GM23248 (cell line): ENCODE results near the gene TMEM235.

Source experiments
- EZH2 ChIP-seq: fragments of 200-600 bp; sonication (generic); IDR thresholded peaks from 2 replicates; pipeline ENCODE4 v1.6.1; 2018; ENCODE audit warnings: antibody characterized with exemption, mild to moderate bottlenecking; ENCODE audit not compliant: insufficient read depth, poor library complexity, severe bottlenecking
- EZH2phosphoT487 ChIP-seq: fragments of 200-600 bp; sonication (generic); IDR thresholded peaks from 2 replicates; pipeline ENCODE4 v1.6.1; 2018; ENCODE audit warnings: antibody characterized with exemption, moderate library complexity, mild to moderate bottlenecking, low read depth; ENCODE audit not compliant: insufficient read depth

DNA sequence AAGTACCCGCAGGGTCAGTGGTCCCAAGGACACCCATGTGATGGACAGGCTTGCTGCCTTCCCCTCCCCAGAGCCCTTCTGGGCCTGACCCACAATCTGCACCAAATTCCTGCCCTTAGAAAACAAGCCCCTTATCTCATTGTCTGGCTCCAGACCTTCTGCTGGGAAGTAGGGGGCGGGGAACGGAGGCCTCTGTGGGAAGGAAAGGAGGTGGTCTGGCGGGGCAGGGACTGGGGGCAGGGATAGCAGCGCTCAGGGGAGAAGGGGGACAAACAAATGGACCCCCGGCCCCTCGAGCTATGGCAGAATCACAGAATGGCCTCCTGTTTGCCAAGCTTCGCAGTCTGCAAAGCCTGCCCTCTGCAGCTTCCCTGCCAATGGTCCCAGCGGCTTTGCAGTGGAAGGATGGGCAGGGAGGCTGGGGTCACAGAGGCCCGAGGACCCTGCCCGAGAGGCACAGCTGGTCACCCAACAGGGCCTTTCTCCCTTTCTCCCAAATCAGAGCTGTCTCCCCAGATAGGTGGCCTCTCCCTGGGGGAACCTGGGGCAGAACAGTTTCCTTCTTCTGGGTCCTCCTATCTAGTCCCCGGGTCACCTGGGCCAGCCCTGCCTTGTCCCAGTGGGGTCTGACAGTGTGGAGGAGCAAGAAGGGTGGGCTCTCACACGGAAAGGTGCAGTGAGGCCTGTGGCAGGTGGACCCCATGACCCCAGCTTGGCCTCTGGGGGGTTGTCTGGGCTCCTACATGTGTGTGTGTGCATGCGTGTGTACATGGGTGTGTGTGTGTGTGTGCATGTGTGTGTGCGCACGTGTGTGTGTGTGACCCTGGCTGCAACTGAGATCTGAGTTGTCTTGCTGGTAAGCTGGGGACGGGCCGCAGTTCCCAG, 25.5 kb downstream of the TMEM235 start:
- TF ChIP-seq EZH2 (no peak), EZH2phosphoT487 (no peak)
